ENCODE data around the gene MAD2L1BP.

DNA sequence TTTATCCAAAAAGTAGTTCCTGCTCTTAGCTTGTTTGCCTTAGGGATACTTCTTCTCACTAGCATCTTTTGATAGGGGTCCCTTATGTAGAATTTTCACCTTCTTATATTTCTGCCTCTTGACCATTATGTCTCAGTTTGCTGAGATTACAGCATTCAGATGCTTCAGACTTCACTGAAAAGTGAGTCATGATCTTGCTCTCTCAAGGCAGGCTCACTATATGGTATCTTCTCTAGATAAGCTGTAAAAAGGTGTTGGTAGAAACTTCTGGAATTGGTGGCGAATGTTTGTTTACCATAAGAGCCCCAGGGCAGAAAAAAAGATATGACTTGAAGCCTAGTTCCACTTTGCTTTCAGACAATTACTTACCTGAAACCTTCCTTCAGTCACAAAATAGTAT is 26.2 kb upstream of the MAD2L1BP start:
- TF ChIP-seq, protein P1, sequence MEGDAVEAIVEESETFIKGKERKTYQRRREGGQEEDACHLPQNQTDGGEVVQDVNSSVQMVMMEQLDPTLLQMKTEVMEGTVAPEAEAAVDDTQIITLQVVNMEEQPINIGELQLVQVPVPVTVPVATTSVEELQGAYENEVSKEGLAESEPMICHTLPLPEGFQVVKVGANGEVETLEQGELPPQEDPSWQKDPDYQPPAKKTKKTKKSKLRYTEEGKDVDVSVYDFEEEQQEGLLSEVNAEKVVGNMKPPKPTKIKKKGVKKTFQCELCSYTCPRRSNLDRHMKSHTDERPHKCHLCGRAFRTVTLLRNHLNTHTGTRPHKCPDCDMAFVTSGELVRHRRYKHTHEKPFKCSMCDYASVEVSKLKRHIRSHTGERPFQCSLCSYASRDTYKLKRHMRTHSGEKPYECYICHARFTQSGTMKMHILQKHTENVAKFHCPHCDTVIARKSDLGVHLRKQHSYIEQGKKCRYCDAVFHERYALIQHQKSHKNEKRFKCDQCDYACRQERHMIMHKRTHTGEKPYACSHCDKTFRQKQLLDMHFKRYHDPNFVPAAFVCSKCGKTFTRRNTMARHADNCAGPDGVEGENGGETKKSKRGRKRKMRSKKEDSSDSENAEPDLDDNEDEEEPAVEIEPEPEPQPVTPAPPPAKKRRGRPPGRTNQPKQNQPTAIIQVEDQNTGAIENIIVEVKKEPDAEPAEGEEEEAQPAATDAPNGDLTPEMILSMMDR (IDR thresholded peaks at IDR 0.05) = no peak
- TF ChIP-seq SIN3A (IDR thresholded peaks at IDR 0.05; ENCODE audit: borderline replicate concordance, insufficient read depth, low read depth, low read length) (no peak), POLR2AphosphoS5 (IDR thresholded peaks at IDR 0.05; ENCODE audit: low read depth, low read length) (no peak), TCF7L2 (IDR thresholded peaks at IDR 0.05; ENCODE audit: low read depth, low read length) (no peak)

All from Panc1 (cell line).